Measurements from ENCODE around the gene RPS27.
"Not testable (repeated sequence)": the region's sequence is repeated elsewhere in the genome, so short reads cannot be mapped to it uniquely, and the experiment has no call there.

Gene RPS27

DNA sequence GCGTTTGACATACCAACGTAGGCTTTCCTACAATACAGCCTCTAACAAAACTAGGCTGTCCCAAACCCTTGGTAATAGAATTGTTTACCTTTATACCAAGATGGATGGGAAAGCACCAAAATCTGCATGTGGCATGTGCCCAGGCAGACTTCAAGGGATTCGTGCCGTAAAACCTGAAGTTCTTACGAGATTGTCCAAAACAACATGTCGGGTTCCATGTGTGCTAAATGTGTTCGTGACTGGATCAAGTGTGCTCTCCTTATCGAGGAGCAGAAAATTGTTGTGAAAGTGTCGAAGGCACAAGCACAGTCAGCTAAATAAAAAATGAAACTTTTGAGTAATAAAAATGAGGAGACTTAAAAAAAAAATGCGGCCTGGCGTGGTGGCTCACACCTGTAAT is 5.1 kb downstream of the RPS27 start:
- H3K4me3 ChIP-seq (ENCODE audit: low read depth, low read length) = no peak overlapping the region
- in situ Hi-C loops (cut with HindIII; ENCODE audit: low sequenced_read_pairs) = no loop called here
- DNase-seq (ENCODE audit: low read depth, low spot score) = no peak
- no peak for TF ChIP-seq CTCF (IDR thresholded peaks at IDR 0.05; ENCODE audit: low read depth, low read length)

DNA sequence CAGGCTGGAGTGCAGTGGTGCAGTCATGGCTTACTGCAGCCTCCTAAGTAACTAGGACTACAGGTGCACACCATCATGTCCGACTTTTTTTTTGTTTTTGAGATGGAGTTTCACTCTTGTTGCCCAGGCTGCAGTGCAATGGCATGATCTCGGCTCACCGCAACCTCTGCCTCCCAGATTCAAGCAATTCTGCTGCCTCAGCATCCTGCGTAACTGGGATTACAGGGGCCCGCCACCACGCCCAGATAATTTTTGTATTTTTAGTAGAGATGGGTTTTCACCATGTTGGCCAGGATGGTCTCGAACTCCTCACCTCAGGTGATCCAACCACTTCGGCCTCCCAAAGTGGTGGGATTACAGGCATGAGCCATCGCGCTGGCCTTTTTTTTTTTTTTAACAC is 6.3 kb downstream of the RPS27 start:
- in situ Hi-C loops (cut with HindIII; ENCODE audit: low sequenced_read_pairs); H3K4me3 ChIP-seq (ENCODE audit: low read depth, low read length); DNase-seq (ENCODE audit: low read depth, low spot score): not testable (repeated sequence)

GRCh38 chr1:154000420-154000819 is 9.9 kb downstream of the RPS27 start:
- no peak for TF ChIP-seq CTCF (IDR thresholded peaks at IDR 0.05; ENCODE audit: low read depth, low read length)
- no peak overlapping the region for H3K4me3 ChIP-seq (ENCODE audit: low read depth, low read length)
- DNase-seq (ENCODE audit: low read depth, low spot score) = no peak
- in situ Hi-C loops (cut with HindIII; ENCODE audit: low sequenced_read_pairs) = no loop called here

DNA sequence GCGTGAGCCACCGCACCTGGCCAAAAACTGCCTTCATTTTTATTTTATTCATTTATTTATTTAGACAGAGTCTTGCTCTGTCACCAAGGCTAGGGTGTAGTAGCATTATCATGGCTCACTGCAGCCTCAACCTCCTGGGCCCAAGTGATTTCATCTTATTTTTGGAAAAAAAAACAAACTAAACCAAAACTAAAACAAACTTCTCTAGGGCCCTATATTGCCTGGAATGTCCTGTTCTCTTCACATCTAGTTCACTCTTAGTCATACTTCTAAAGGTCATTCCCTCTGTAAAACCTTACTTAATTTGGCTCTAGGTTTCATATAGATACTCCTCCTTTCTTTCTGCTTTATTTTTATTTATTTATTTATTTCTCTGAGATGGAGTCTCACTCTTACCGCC is 15.6 kb downstream of the RPS27 start:
- in situ Hi-C loops (cut with HindIII; ENCODE audit: low sequenced_read_pairs) = no loop called here
- peak; percentile 78 for DNase-seq (ENCODE audit: low read depth, low spot score)

DNA sequence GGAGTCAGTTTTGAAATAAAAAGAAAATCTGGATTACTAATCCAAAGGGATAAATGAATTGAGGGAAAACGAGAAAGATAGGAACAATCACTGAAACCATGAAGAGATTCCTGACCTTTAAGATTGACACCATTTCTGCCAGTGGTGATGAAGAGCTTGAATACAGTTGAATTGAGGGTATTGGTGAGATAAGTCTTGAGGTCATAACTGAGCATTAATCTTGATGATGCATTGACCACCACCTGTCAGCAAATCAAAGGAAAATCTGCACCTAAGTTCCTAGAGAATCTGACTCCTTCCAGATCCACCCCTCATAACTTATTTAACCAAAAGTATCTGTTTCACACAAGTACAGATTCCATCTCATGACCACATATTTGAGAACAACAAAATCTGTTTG is 21.6 kb downstream of the RPS27 start:
- in situ Hi-C loops (cut with HindIII; ENCODE audit: low sequenced_read_pairs) = no loop called here
- no peak overlapping the region for H3K4me3 ChIP-seq (ENCODE audit: low read depth, low read length)
- no peak for TF ChIP-seq CTCF (IDR thresholded peaks at IDR 0.05; ENCODE audit: low read depth, low read length)
- DNase-seq (ENCODE audit: low read depth, low spot score) = no peak

More for the DNA sequence above, 15.6 kb downstream of the RPS27 start:
- no peak overlapping the region for H3K4me3 ChIP-seq (ENCODE audit: low read depth, low read length)
- TF ChIP-seq CTCF (IDR thresholded peaks at IDR 0.05; ENCODE audit: low read depth, low read length) = no peak

- DNase-seq (ENCODE audit: low read depth, low spot score); H3K4me3 ChIP-seq (ENCODE audit: low read depth, low read length); in situ Hi-C loops (cut with HindIII; ENCODE audit: low sequenced_read_pairs): not testable (repeated sequence)
Observed at GRCh38 chr1:154012543-154012942, 22.0 kb downstream of the RPS27 start.

DNA sequence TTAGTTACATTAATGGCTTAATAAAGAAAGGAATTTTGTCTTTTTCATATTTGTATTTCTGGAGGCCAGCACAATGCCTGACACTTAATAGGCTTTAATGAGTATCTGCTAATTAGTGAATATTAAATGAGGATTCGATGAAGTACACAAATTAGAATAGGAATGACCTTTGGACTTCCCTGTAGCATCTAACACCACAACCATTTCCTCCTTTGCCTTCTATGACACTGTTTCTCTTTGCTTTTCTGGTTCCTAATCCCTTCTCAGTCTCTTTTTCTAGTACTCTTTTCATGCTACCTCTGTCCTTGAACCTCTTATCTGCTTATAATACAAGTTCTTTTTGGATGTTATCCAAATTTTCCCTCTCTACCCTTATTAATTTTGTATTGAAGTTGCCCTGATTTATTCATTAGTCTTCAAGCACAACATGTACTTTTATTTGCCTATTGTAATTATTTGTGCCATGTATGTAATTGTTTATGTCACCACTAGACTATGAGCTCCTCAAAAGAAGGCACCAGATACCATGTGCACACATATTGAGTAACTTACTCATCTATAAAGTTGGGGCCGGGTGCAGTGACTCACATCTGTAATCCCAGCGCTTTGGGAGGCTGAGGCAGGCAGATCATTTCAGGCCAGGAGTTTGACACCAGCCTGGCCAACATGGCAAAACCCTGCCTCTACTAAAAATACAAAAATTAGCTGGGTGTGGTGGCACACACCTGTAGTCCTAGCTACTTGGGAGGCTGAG is 23.8 kb downstream of the RPS27 start:
- in situ Hi-C loops (cut with HindIII; ENCODE audit: low sequenced_read_pairs) = no loop called here
- TF ChIP-seq CTCF (IDR thresholded peaks at IDR 0.05; ENCODE audit: low read depth, low read length) = no peak
- peak; percentile 19 for DNase-seq (ENCODE audit: low read depth, low spot score)
- H3K4me3 ChIP-seq (ENCODE audit: low read depth, low read length) = no peak overlapping the region

DNA sequence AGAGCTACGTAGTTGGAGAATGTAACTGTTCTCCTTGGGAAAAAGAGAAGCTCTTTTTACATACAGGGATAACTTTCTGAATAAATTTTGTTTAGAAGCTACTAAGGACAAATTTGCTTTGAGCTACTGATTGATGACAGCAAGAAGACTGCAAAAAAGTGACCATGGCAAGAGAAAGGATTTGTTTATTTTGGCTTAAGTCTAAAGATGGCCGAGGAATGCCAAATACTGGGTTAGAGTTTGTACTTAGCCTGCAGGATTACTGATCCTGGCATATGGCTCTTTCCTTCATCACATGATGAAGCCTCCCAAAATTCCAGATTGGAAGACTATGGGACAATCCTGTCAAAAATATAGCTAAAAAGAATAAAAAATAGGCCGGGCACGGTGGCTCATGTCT is 28.7 kb downstream of the RPS27 start:
- DNase-seq (ENCODE audit: low read depth, low spot score) = no peak
- in situ Hi-C loops (cut with HindIII; ENCODE audit: low sequenced_read_pairs) = no loop called here
- no peak overlapping the region for H3K4me3 ChIP-seq (ENCODE audit: low read depth, low read length)
- TF ChIP-seq CTCF (IDR thresholded peaks at IDR 0.05; ENCODE audit: low read depth, low read length) = no peak

Data from astrocyte of the spinal cord (primary cell).